GM10847 (cell line): Measurements from ENCODE around the gene AQP6.

Experiments
- POLR2A ChIP-seq: IDR thresholded peaks from 2 replicates; pipeline ENCODE4 v1.6.1; 2011; ENCODE audit not compliant: insufficient read length; ENCODE audit errors: extremely low read depth

Gene AQP6

DNA sequence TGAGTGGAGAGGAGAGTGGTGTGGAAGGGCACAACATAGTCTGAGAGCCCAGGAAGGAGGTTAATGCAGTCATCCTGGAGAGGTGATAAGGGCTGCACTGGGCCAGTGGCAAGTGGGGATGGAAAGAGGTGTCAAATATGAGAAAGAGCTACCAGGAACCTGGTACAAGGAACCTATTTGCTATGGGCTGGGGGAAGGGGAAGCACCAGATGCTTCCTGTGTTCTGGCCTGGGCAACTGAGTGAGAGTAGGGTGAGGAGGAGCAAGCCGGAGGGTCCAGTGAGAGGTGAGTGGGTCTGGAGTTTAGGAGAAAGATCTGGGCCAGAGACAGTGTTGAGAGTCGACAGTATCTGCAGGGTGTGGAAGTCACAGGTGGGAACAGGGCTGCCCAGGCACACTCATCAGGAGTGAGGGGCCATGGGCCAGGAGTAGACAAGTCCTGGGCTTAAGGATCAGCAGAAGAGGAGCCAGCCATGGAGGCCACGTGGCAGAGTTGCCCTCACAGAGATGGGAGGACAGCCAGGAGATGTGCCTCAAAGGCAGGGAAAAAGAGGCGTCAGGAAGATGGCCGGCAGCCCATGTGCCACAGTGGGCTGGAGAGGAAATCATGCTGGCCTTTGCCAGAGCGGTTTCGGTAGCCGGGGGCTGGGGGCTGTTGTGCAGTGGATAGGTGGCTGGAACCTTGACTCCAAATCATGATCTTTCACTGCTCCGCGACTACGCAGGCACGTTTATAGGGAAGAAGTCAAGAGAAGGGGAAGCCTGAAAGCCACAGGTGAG is 2.9 kb upstream of the AQP6 start:
- no peak for TF ChIP-seq POLR2A

DNA sequence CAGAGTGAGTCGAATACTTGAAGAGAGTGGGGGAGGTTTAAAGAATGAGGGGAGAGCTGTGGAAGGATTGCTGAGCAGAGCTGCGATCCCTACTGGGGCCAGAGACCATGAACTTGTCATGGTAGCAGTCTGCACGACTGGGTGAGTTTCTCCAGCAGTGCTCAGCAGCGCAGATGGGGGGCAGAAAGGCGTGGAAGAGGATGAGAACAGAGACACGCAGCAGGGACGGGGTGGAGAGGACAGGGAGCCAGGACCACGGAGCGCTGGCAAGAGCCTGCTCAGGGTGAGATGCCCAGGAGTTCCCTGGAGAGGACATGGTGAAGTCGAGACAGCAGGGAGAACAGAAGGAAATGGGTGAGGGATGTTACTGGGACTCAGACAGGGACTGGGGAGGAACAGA is 2.1 kb upstream of the AQP6 start:
- TF ChIP-seq POLR2A = no peak

DNA sequence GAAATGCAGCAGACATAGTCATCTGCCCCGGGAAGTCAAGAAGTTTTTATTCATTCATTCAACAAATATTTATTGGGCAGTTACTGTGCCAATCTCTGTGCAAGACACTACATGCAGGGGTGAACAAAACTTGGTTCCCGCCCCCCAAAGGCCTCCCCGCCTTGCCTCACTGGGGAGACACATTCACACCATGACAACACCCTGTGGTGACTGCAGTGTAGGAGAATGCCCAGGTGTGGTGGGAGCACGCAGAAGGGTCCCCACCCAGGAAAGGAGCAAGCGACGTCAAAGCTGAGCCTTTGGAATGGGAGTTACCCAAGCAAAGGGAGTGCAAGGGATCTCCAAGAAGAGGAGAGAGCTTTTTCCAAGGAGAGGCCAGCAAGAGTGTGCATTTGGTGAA is 1.6 kb upstream of the AQP6 start:
- TF ChIP-seq POLR2A = no peak

DNA sequence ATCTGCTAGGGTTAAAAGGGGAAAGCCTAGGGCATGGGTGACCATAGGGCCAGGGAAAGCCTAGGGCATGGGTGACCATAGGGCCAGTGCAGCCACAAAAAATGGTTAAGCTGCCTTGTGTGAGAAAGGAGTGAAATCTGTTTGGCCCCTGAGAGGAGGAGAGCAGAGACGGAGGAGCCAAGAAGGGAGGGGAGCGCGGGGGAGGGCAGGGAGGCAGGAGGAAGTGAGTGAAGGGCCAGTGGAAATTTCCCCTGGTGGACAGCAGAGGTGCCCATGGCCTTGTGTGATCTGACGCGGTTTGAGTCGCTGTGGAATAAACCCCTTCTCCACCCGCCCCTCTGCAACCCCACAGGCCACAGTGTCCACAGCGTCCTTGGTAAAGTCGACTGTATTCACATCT is 618 bp upstream of the AQP6 start:
- no peak for TF ChIP-seq POLR2A

DNA sequence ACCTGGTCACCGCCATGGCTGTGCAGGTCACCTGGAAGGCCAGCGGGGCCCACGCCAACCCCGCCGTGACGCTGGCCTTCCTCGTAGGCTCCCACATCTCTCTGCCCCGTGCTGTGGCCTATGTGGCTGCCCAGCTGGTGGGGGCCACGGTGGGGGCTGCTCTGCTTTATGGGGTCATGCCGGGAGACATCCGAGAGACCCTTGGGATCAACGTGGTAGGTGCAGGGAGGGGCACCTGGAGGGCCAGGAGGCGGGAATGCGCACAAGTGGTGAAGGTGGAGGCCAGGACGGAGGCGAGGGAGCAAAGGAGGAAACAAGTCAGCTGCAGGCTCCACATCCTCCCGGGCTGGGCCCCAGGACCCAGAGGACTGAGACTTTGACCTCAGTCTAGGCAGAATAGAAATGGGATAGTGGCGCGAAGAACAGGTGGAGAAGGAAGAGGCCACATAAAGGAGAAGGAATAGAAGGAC is 649 bp downstream of the AQP6 start:
- TF ChIP-seq POLR2A = no peak

DNA sequence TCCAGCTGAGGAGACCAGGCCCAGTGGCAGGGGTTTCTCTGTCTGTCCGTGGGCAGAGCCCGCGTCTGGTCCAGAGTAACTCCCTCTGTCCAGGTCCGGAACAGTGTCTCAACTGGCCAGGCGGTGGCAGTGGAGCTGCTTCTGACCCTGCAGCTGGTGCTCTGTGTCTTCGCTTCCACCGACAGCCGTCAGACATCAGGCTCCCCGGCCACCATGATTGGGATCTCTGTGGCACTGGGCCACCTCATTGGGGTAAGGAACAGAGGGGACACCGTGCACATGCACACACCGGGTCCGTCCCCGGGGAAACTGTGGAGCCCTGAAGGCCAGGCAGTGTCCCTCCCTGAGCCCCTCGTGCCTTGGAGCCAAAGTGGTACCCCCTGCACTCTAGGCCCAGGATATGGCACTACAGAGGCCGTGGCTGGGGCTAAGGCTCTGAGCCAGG is 1.5 kb downstream of the AQP6 start:
- TF ChIP-seq POLR2A = no peak

DNA sequence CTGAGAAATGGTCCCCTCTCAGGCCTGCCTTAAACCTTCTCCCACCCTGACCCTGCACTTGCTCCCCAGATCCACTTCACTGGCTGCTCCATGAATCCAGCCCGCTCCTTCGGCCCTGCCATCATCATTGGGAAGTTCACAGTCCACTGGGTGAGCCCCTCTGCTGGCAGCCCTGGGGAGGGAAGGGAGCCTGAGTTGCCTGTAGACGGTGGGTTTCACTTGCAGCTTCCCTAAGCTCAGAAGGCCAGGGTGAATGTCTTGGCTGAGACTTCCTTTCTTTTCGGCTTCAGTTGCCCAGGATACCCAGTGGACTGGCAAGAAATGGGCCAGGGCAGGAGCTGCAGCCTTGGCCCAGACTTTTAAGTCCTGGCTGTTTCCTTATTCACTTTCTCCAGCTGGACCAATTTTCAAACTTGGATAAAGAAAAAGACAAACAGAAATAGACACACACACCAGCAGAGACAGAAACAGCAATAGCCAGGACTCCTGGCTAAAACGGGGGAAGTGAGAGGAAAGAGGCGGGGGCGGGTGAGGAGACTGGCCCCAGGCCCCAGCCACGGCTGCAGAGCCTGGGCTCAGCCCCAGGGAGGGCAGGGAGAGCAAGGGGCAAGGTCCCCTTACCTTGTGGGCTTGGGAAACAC is 2.0 kb downstream of the AQP6 start:
- TF ChIP-seq POLR2A = no peak

DNA sequence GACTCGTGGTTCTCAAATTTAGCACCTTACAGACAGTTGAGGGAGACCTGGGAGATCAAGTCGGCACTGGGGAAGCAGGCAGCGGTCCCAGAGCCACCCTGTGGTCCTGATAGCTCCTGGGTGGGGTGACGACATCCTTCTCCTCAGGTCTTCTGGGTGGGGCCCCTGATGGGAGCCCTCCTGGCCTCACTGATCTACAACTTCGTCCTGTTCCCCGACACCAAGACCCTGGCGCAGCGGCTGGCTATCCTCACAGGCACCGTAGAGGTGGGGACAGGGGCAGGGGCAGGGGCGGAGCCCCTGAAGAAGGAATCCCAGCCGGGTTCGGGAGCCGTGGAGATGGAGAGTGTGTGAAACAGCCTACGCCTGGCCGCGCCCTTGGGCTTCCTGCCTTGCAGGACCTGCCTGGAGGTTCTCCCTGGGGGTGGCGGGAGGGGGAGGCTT is 2.6 kb downstream of the AQP6 start:
- no peak for TF ChIP-seq POLR2A

DNA sequence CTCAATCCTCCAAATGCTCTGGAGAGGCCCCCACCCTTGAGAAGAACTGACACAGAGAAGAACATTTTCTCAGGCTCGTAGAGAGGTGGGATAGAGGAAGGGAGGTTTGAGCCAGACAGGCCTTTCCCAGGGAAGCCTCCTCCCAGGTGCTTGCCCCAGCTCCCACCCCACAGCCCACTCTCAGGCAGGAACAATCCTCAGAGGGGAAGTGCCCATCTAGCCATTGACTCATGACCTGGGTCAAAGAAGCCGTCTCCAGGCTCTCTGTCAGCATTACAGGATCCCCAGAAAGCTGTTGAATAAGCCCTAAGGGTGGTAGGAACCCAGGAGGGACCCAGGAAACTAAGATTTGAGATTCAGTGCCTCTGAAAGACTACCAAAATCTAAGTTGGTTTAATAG is 3.8 kb downstream of the AQP6 start:
- TF ChIP-seq POLR2A = no peak

DNA sequence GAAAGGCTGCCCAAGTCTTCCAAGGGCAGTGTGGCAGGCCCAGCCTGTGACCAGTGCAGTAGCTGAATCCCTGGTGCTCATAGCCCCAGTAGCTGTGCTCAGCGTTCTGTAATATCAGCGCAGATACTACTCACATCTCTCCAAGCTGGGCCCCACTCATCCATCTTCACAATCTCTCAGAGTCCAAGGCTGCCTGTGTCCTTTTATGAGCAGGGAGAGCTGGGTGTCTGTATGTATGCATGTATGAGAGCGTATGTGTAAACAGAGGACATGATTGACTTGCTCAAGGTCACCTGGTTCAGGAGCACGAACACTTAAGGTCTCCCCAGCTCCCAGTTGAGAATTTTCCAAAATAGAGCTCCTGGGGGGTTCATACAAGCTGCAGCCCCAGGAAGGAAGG is 5.4 kb downstream of the AQP6 start:
- TF ChIP-seq POLR2A = no peak

DNA sequence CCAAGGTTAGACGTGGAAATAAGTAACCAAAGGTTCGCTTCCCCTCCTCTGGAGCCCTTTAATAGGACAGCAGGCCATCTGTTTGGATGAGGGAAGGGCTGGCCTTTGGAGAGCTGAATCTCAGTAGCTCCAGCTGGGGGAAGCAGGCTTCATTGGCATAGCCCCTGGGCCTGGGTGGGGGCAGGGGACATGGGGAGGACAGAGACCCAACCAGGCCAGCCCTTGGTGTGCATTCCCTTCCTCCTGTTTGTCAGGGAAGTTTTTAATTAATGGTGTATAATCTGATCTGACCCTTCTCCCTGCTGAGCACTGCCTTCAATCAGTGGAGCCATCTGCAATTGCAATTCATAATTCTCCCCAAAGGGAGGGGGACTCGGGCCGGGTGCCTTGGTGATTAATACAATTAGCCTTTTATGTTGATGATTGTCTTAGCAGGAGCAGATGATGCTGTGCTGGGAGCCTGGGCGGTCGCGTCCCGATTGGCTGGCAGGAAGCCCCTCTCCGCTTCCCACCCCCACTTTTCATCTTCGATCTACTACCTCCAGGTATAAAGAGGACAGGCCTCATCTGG is 6.4 kb downstream of the AQP6 start:
- no peak for TF ChIP-seq POLR2A

DNA sequence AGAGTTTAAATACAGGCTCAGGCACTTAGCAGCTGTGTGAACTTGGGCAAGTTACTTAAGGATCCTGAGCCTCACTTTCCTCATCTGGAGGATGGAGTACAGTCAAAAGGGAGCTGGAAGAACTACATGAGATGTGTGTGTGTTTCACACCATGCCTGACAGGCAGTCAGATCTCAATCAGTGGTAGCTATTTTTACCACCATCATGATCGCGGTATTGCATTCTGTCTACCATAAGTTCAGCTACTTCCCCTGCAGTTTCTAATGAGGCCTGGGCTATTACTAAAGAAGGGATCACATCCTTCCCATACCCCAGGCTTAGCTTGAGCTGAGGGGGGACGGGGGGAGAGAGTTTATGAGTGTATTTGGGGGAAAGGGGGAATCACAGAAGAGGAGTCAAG is 7.0 kb downstream of the AQP6 start:
- TF ChIP-seq POLR2A = no peak

DNA sequence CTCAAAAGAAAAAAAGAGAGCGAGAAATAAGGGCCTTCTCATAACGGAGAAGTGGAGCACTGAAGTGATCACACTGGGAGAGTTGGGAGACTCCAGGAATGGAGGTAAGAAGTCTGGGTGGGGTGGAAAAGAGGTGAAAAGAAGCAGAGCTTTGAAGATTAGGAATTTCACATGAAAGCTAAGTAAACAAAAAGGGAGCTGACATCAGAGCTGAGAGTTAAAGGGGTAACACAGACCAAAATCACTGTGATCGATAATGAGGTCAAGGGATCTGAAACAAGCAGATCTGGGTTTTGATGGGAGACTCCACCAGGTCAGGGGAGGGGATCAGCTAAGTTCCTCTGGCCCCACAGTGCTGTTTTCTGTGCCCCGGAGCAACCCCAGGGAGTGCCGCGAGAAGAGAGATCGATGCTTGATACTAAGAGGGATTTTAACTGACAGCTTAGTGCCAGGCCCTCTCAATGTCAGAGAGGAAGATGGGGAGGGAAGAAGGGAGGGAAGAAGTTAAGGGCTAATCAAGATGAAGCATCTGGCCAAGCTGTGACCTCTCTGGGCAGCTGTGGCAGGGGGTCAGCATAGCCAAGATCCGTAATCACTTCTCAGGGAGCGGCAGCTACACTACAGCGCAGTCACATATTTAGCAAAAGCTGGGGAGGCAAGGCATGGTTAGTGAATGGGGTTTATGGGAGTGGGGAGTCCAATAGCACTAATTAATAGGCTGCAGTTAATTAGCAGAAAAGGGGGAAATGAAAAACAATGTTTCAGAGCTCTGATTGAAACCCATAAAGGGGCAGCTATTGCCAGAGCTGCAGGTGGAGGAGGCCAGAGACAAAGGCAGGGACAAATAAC is 8.0 kb downstream of the AQP6 start:
- no peak for TF ChIP-seq POLR2A

DNA sequence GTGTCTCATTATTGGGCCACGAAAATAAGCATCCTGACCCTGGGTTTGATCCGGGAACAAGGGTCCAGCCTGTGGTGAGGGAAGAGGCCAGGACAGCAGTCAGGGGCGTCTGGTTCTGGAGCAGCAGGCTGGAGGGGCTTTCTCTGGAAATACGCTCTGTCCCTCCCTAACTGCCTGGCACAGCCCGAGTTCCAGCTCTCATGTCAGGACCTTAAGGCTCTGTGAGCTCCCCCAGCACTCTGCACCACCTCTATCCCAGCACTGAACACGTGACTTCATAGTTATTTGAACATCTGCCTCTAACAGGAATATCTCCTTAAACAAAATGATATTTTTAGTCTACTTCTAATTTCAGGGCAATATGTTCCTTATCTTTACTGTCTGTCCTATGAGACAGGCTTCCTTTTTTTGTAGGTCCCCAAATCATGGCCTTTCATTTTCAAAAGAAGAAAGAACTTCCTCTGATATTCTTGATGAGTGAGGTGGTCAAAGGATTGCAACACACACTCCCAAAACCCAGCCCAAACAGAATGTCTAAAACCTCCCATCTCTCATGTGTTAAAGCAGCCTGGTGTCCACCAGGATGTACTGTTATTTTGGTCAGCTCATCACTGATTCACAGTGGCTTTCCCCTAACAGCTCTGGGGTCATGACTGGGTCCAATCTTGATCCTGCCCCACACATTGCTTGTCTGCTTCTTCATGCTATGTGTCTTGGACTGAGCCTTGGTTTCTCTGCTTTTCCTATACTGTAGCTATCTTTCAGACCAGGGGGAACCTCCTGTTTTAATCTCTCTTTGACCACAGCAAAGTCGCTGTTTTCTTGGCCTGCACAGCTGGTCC is 9.7 kb downstream of the AQP6 start:
- no peak for TF ChIP-seq POLR2A
